GM19397 (cell line): Measurements from ENCODE around the gene FER.
"Not testable (repeated sequence)": the region's sequence is repeated elsewhere in the genome, so short reads cannot be mapped to it uniquely, and the experiment has no call there.

ENCODE experiments used
- ATAC-seq: cut with Tn5 transposase; IDR thresholded peaks from one replicate; pipeline ENCODE4 v1.9.1; 2021; ENCODE audit warnings: mild to moderate bottlenecking, moderate library complexity; ENCODE audit not compliant: unreplicated experiment

Gene FER

DNA sequence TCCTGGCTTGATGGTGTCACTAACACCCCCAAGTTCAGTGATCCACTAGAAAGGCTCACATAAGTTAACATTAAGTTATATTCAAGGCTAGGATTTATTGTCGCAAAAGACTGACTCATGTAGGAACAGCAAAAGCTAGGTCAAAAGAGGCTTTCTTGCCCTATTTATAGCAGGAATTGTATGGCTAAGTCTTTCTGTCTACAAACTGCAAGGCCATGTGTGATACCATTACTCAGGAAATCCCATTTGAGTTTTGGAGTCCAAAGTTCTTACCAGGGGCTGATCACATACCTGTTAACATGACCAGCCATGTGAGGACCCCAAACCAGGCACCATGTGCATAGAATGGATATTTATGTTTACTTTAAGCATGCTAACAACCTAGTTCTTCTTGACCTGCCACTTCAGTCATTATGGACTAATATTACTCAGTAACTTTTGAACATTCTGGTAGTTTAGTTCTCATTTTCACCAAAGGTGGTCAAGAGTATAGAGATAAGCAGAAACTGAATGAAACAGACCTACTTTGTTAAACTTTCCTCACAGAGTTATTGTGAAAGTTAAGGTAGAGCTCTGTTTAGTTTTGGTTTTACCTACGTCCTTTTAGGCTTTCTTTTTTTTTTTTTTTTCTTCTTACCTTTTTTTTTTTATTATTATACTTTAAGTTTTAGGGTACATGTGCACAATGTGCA lies 281.1 kb downstream of the FER start:
- peak; percentile 38 for ATAC-seq

DNA sequence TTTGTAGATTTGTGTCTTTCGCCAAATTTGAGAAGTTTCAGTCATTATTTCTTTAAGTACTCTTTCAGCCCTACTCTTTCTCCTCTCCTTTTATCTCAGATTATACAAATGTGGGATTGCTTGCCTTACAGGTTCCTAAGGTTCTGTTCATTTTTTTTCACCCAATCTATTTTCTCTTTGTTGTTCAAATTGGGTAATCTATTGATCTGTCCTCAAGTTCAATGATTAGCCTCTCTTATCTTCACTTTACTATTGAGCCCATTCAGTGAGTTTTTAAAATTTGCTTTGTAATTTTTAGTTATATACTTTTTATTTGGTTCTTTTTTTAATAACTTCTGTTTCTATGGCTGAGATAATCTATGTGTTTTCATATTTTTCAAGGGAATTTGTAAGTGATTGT lies 282.1 kb downstream of the FER start:
- ATAC-seq: no peak

DNA sequence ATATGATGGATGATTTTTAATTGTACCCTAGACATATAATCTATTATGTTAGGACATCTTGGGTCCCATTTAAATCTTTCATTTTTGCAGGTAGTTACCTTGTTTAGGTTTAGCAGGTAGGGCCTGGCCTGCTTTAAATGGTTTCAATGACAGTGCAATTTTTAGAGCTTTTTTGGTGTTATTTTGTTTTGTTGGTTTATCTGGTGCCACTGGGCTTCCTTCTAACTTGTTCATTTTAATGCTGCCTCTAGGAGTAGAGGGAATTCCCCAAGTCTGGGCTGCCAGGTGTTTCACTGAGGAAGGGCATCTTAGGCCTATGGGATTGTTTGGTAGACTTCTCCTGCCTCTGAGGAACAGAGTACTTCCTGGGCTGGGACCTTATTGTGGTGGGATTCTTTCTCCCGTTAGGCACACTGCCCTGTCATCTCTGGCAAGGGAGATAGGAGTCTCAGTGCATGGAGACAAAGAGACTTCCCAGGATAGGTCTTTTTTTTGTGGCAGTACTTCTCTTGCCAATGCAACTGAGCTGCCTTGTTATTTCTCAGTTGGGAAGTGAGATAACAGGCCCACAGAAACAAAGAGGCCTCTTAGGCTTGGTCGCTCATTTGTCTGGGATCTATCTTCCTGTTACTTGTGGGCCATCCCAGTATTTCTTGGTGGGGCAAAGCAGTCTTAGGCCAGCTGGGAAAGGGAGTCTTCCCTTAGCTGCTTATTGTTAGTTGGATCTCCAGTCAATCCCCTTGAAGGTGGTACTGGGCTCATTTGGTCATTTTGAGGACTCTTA lies 282.9 kb downstream of the FER start:
- ATAC-seq: no peak

DNA sequence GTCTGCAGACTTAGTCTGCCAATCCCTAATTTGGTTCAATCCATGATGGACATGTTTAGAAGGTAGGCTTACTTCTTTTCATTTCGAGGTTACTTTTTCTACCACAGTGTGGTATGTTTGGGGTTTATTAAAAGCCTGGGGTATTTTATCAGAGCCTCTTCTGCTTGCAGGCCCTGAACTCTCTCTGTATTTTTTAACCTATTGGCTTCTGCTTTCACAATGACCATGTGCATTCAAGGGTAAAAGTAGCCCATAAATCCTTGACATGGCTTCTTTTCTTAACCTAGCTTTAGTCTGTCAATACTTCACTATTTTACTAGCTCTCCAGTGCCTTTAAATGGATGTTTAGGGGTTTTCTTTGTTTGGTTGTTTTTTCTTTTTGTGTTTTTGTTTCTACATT lies 286.6 kb downstream of the FER start:
- peak; percentile 53 for ATAC-seq

DNA sequence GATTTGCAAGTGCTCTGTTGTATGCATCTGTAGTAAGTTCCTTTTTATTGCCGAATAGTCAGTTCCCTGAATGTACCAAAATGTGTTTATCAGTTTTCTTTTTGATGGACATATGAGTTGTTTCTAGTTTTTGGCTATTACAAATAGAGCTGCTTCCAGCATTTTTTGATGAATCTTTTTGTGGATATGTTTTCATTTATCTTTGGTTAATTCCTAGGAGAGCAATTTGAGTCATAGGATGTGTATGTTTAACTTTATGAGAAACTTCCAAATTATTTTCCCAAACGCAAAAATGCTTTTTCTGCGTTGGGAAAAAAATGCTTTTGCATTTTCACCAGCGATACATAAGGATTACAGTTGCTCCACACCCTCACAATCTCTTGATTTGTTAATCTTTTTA lies 287.7 kb downstream of the FER start:
- no peak for ATAC-seq

DNA sequence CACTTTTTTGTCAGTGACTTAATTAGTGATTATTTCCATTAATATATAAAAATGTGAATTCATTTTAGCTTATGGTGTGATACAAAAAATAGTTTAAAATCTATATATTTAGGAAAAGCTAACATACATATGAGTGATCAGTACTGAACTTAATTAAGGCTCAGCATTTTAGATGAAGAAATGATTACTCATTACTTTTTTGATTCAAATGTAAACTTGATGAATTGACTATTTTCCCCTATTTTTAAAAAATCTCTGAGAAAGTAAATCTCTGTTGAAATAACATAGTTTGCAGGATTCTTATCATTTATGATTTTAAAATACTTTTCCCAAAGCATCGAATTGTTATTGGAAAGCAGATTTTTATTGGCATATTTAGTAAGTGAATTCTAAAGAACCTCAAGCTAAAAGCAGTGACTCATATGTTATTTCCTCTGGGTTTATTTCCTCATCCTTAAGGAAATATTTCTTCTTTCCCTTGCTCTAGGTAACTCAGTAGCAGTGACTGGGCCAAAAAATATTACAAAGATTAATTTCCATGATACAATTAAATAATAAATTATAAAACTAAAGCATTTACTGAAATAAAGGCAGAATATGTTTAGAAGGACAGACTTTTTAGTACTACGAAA lies 290.6 kb downstream of the FER start:
- ATAC-seq: no peak

DNA sequence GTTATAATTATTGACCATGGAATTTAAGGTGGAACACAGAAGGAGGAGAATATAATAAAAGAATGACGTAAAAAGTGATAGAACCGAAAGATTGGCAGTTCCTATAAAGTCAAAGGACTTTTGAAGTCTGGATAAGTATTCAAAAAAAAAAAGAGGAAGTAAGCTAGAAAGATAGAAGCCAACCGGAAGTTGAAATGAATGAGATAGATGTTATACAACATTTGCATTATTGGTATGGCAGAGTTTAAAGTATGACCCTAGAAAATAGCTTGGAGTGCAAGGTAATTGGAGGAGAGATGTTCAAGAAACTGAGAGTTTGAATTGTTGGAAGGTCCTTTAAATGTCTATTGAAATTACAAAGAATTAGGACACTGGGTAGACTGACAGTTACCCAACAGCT lies 293.6 kb downstream of the FER start:
- no peak for ATAC-seq

DNA sequence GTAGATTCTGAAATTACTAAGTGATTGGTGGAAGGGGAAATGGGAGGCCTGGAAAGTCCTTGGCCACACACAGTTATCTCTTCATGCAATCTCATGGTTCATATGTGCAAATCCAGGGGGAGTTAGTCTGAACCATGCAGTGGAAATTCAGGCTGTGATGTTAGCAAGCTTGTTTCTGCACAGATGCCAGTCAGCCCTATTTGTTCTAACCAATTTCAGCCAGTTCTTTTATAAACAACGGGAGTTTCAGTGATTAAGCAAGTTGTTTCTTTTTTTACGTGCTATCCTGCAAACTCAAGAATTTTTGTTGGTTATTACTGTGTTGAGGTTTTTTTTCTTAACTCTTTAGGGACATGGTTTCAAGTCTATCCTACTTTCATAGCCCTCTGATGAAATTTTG lies 298.0 kb downstream of the FER start:
- ATAC-seq: no peak

DNA sequence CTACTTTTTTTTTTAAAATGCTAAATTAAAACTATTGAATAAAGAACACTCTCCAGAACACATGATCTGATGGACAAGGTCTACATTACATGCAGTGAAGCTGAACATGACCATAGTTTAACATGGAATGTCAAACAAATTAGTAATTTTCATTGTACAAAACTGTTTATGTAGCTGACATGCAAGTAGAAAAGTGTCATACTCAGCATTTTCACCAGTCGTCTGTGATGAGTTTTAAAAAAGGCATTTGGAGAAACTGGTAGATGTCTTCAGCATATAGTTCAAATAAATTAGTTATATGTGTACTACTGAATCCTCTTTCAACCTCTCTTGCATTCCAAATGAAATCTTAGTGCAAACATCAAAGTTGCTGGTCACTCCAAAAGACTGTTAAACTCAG lies 301.9 kb downstream of the FER start:
- no peak for ATAC-seq

DNA sequence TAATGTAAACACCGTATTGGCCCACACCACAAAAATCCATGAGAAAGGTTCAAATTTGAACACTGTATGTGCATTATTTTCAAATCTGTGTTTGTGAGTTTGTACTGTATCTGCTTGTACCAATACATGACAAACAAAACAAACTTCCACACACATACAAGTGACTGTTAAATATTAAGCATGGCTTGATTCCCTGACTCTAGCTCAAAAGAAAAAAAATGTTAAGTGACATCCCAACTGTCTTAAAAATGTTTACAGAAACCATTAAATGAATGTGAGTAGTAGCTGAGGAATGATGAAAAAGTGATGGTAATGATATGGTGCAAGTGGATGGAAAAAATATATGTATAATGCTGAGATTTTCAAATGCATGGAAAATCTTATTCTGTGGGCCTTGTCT lies 302.6 kb downstream of the FER start:
- ATAC-seq: not testable (repeated sequence)

DNA sequence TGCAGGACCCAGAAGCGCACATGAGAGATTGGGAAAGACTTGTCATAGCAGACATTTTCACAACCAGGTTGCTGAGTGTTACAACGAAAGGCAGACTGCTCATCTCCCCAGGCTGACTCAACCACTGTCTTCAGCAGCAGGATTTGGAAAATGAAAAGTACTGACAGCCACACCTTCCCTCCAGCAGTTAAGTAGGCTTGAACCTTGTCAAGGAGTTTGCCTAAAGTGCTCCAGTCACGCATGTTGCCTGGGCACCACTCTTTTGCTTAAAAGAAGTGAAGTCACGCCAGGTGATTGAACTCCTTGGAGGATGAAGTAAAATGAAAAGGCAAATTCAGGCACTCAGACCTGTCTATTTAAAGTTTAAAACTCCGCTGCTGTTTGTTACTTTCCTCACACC lies 304.5 kb downstream of the FER start:
- ATAC-seq: not testable (repeated sequence)

DNA sequence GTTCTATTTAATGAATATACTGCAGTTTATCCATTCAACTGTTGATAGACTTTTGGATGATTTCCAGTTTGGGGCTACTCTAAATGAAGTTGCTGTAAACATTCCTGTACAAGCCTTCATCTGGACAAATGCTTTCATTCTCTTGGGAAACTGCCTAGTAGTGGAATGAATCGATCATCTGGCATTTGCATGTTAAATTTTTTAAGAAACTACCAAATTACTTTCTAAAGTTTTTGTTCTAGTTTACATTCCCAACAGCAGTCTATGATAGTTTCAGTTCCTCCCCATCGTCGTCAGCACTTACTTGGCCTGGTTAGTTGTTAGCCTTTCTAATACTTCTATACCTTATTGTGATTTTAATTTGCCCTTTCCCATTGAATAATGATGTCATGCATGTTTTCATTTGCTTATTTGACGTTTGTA lies 306.3 kb downstream of the FER start:
- peak; percentile 55 for ATAC-seq

DNA sequence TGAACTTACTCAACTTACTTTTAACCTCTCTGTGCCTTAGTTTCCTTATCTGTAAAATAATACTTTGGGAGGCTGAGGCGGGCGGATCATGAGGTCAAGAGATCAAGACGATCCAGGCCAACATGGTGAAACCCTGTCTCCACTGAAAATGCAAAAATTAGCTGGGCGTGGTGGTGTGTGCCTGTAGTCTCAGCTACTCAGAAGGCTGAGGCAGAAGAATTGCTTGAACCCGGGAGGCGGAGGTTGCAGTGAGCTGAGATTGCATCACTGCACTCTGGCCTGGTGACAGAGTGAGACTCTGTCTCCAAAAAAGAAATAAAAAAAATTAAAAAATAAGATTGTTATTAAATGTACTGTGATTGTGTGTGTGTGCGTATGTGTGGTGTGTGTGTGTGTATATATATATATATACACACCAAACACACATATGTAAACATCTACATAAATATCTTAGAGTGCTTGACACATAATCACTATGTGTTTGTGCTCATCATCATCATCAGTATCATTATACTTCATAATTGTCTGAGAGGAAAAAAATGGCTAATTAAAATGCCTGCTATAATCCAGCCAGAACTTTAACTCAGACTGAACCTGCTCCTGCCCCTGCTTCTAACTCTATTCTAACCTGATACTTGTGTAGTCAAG lies 312.8 kb downstream of the FER start:
- ATAC-seq: no peak

DNA sequence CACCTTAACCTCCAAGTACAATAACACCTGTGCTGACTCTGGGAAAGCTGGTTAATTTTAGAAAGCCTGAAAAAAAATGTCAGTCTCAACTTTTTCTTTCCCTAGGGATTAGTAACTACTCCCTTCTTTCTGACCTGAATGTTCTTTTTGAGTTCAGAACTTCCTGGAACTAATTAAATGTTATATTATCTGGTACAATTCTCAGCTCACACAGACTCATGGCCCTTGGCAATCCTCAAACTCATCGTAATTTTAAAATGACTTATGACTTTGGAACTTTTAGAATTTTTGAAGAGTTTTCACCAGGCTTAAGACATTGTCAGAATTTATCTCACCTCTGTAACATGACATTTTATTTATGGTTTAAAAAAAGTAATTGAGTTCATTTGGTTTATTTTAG lies 315.0 kb downstream of the FER start:
- ATAC-seq: no peak

DNA sequence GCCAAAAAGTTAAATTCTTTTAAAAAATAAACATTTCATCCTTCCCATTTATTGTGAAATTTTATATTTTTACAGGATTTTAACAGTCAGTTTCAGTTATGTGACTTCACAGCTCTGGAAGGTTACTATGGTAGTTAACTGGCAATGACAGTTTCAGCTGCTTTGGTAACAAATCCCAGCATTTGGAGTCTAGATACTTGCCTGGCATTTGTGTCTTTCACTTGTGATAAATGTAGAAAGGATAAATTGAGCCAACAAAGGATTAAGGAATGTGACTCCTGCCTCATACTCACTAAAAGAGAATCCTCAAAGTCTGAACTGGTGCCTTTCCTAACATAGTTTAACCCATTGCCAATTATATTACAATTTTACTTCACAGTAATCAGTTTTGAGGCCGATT lies 315.5 kb downstream of the FER start:
- no peak for ATAC-seq

DNA sequence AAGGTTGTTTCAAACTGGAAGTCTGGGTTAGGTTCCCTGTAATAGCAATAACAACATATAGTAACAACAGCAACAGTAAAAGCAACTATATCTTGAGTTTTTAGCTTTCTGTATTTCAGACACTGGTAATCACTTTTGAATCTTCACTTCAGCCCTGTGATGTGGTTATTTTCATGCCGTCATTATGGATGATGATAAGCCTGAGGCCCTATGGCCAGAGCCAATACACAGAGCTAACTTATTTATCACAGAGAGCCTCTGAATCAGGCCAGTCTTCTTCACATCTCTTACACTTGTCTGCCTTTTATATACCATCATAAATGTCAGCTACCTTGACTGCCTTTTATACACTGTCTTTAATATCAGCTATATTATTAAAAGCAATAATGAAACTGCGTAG lies 329.0 kb downstream of the FER start:
- no peak for ATAC-seq

DNA sequence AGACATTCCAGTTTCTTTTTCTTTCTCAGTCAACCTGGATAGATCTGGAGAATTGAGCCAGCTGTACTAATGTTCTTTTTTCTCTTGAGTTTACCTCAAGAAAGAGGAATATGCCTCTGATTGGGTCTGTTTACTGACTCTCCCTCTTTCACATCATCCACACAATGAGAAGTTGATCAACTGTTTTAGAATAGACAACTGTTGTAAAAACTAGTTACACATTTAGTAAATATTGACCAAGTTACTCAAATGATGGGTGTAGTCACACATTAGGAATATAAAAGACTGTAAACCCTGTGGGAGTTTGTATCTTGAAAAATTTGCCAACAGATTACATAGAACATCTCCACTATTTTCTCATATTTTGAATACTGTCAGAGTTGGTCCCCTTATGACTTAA lies 330.8 kb downstream of the FER start:
- ATAC-seq: no peak

DNA sequence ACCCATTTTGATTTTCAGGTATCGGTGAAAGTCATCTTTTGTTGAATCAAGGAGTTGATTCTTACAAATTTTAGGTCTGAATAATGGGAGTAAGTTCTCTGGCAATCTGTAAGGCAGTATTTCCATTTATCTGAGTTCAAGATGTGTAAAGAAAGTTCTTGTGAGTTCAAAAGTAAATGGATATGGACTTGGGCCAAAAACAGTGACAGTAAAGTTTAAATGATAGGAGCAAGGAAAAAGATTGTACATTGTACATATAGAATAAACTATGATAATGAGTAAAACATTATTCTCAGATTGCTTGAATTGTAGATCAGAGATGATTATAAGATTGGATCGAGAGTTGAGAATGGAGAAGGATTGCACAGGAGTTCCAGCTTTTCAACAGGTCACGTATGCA lies 332.8 kb downstream of the FER start:
- no peak for ATAC-seq

DNA sequence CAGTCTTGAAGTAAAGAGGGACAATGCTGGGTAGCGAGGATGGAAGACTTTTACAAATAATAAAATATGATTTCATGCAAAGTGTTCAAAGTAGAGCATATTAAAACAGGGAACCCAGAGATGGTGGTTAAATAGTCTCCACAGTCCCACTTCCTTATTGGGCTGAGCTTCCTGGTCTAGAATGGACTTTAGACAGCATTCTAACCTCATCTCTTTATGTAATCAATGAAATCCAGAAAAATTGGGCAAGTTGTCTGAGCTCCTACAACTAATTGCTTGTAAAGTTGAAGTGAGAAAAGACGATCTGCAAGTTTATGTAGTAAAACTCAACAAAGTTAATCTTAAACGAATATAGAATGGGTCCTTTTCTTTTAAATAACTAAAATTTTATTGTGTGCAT lies 333.2 kb downstream of the FER start:
- no peak for ATAC-seq

DNA sequence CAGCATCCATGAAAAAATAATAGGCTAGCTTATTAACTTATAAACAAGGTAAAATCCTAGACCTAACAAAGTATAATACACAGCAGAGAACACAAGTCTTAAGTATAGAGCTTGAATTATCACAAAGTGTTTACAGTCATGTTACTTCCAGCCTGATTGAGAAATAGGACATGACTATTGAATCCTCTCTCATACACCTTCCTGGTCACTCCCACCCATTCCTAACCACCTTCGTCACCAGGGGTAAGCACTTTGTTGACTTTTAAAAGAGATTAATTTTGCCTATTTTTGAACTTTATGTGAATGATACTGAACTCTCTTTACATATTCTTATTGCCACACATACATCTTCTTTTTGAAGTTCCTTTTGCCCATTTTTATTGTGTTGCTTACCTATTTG lies 336.2 kb downstream of the FER start:
- no peak for ATAC-seq

DNA sequence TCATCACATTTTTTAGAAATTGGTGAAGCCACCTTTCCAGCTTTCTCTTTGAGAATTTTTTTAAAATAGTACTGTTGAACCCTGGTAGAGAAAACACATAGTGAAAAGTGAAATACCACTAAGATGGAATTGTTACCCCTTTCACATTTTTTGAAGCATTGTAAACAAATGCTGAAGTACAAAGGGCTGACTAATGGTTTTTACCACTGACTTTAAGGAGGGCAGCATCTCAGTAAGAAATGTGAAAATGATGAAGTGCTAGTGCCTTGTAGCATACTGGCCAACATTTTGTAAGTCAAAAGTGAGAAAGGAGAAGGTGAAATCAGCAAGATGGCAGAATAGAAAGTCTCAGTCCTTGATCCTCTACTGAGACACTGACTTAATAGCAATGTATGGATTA lies 341.5 kb downstream of the FER start:
- no peak for ATAC-seq

DNA sequence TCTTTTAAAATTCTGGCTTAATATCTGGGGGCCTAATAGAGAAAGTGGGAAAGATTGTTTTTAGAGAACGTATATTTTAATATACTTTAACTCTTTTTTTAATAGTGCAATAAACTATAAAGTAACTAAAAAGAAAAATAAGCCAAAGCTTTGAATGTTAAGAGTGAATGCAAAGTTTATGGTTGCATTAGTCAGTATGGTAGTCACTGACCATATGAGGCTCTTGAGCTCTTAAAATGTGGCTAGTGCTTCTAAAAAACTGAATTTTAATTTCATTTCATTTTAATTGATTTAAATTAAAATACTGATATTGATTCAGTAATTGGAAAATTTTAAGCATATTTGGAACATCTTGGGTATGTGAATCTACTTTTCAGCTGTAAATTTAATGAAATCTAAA lies 351.4 kb downstream of the FER start:
- ATAC-seq: no peak
